HG02885 (cell line): ENCODE results near the gene CFAP119.

Experiments used
- ATAC-seq: cut with Tn5 transposase; IDR thresholded peaks from one replicate; pipeline ENCODE4 v1.9.1; 2021; ENCODE audit warnings: mild to moderate bottlenecking; ENCODE audit not compliant: unreplicated experiment, poor library complexity

Gene CFAP119

DNA sequence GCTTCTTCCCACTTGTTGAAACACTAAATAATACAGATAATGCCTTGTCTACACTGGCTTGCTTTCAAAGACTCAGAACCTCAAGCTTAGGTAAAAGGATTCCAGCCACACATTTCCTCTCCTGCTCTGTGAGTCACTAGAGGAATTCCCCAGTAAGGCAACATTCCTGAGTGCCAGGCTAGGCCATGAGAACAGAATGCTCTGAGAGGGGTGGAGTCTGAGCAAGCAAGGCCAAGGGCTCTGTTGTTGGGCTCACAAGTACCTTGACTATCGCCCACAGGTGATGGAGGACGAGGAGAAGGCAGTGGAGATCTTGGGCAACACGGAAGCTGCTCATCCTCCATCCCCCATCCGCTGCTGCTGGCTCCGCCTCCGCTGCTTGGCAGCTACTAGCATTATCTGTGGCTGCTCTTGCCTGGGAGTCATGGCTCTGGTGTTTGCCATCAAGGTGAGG is 20.4 kb downstream of the CFAP119 start:
- no peak for ATAC-seq

DNA sequence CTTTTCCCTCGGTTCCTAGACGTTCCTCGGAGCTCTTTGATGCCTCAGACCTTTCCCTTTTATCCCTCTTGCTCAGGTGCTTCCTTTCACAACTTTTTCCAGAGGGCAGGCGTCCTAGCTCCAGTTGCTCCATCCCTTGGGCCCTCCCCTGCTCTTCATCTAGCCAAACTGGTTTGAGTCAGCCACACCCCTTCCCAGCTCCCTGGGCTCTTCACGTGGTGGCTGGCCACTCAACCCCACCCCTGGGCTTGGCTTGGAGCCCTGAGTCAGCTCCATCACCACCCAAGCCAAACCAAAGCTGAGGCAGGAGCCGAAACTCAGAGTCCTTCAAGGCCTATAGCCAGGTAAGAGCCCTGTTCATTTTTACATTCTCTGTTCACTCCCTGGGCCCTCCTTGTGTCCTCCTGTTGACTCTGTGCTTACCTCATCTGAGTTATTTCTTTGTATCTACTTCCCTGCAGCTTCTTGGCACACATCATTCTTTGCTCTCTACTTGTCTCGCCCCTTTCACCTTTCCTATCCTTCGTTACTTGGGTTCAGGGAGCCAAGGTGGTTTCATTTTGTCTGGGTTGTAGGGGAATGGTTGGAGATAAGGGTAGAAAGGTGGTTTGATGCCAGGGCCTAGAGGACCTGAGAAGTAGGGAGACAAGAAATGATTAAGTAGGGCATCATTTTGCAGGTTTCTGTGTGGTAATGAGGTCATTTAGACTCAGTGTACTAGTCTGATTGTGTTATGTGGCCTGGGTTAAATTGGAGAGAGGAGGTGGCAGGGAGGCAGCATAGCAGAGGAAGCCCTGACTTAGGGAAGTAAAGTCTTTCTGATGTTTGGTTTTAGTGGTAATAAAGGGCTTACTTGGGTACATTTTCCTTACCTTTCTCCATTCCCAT is 21.3 kb downstream of the CFAP119 start:
- ATAC-seq, result no peak

- no peak for ATAC-seq
These were observed 22.6 kb downstream of the CFAP119 start for GRCh38 chr16:30738984-30739951.

DNA sequence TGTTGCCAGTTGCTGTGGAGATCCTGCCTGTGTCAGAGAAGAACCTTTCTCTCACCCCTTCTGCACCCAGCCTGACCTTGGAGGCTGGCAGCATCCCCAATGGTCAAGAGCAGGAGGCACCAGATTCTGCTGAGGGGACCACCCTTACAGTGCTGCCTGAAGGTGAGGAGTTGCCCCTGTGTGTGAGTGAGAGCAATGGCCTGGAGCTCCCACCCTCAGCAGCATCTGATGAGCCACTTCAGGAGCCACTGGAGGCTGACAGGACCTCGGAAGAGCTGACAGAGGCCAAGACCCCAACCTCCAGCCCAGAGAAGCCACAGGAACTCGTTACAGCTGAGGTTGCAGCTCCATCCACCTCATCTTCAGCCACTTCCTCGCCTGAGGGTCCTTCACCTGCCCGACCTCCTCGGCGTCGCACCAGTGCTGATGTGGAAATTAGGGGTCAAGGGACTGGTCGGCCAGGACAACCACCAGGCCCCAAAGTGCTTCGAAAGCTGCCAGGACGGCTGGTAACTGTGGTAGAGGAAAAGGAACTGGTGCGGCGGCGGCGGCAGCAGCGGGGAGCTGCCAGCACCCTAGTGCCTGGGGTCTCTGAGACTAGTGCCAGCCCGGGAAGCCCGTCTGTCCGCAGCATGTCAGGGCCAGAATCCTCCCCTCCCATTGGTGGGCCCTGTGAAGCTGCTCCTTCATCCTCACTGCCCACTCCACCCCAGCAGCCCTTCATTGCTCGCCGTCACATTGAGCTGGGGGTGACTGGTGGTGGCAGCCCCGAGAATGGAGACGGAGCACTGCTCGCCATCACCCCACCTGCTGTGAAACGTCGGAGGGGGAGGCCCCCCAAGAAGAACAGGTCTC is 23.8 kb downstream of the CFAP119 start:
- ATAC-seq, result no peak

- ATAC-seq, result no peak
These were observed 24.7 kb downstream of the CFAP119 start for GRCh38 chr16:30736995-30737793.

GRCh38 chr16:30731411-30731810 is 30.5 kb downstream of the CFAP119 start:
- ATAC-seq, result no peak

DNA sequence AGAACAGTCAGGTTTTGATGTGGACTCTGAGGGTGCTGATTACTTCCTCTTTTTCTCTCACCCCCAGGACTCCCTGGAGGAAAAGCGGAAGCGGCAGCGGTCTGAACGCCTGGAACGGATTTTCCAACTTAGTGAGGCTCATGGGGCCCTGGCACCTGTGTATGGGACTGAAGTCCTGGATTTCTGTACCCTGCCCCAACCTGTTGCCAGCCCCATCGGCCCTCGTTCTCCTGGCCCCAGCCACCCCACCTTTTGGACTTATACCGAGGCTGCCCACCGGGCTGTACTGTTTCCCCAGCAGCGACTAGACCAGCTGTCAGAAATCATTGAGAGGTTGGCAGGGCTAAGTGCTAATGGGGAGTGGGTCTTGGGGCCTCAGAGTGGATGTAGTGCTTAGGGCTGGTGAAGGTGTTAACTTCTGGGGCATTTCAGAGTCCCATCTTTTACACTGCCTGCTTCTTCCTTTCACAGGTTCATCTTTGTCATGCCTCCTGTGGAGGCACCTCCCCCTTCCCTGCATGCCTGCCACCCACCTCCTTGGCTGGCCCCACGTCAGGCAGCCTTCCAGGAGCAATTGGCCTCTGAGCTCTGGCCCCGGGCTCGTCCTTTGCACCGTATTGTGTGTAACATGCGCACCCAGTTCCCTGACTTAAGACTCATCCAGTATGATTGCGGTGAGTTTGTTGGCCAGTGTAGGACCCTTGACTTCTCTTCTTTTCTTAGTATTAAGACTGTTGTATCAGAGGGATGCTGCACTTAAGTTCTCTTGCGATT is 32.8 kb downstream of the CFAP119 start:
- no peak for ATAC-seq

GRCh38 chr16:30728321-30728720 is 33.5 kb downstream of the CFAP119 start:
- no peak for ATAC-seq

DNA sequence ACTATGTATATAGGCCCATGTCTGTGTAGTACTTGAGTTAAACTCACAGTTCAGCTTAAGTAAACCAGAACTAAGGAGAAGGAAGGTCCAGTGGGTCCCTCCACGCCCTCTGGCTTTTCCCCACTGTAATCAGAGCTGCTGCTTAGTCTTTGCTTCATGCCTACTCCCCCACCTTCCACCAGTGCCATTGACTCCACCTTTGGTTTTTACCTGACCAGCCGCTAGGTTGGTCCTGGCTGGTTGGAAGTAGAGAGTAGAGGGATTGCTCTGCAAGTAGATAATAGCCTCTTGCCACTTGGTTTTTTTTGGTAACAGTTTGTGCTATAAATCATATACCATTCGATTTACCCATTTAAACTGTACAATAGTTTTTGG is 36.5 kb downstream of the CFAP119 start:
- ATAC-seq, result no peak

DNA sequence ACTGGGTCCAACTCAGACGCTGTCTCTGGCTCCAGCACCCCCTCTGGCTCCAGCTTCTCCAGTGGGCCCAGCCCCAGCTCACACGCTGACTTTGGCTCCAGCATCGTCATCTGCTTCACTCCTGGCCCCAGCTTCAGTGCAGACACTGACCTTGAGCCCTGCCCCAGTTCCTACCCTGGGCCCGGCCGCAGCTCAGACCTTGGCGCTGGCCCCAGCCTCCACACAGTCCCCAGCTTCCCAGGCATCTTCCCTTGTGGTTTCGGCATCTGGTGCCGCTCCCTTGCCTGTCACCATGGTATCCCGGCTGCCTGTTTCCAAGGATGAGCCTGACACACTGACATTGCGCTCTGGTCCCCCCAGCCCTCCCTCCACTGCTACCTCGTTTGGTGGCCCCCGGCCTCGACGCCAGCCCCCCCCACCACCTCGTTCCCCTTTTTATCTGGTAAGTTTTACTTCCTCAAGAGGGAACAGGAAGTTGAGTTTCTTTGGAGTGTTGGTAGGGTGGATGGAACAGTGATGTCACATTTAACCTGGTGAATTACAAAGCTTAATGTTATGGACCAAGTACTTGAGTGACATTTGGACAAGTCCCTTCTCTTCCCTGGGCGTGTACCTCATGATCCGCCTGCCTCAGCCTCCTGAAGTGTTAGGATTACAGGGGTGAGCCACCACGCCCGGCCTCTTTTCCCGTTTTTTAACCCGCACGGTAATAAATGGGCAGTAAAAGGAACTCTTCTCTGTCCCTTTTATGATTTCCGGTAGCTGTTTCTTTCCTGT is 37.0 kb downstream of the CFAP119 start:
- ATAC-seq, result no peak

DNA sequence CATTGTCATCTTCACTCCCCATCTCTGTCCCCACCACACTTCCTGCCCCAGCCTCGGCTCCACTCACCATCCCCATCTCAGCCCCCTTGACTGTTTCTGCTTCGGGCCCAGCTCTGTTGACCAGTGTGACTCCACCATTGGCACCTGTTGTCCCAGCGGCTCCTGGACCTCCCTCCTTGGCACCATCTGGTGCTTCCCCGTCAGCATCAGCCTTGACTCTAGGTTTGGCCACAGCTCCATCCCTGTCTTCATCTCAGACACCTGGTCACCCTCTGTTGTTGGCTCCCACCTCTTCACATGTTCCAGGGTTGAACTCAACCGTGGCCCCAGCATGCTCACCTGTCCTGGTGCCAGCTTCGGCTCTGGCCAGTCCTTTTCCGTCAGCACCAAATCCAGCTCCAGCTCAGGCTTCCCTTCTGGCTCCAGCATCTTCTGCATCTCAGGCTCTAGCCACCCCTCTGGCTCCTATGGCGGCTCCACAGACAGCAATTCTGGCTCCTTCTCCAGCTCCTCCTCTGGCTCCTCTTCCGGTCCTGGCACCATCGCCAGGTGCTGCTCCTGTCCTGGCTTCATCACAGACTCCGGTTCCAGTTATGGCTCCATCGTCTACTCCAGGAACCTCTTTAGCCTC is 38.0 kb downstream of the CFAP119 start:
- ATAC-seq, result no peak

- ATAC-seq, result no peak
These were observed 38.9 kb downstream of the CFAP119 start for GRCh38 chr16:30722916-30723315.

DNA sequence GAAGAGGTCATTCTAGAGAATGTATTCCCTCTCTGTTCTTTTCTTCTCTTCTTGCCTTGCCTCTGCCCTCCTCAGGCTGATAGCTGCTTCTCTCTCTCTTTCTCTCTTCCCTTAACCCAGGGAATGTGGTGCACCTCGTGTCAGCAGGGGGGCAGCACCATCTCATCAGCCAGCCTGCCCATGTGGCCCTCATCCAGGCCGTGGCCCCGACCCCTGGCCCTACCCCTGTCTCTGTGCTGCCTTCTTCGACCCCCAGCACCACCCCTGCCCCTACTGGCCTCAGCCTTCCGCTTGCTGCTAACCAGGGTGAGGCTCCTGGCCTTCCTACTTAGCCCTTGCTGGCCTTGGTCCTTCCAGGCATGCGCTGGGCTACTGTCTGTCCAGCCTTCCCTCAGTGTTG is 39.4 kb downstream of the CFAP119 start:
- no peak for ATAC-seq

DNA sequence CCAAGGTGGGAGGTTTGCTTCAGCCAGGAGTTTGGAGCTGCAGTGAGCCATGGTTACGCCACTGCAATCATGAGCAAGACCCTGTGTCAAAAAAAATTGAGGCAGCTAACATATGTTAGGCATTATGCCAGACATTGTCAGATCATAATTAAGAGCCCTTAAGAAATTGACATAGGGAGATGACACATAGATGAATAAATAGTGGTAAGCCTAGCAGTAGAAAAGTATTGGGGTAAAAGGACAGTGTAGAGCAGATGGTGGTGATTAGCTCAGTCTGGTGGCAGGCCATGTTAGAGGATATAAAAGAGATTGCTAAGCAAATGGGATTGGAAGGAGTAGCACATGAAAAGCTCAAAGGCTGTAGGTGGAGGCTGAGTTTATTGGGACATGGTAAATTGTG is 40.3 kb downstream of the CFAP119 start:
- no peak for ATAC-seq

- ATAC-seq, result no peak
These were observed 40.7 kb downstream of the CFAP119 start for GRCh38 chr16:30721167-30721566.

- ATAC-seq, result no peak
These were observed 41.2 kb downstream of the CFAP119 start for GRCh38 chr16:30720694-30721093.

- ATAC-seq, result no peak
These were observed 41.8 kb downstream of the CFAP119 start for GRCh38 chr16:30720086-30720485.
